ENCODE data around the gene ST8SIA1.
"Not testable (repeated sequence)": the region's sequence is repeated elsewhere in the genome, so short reads cannot be mapped to it uniquely, and the experiment has no call there.

The ST8SIA1 gene, protein sequence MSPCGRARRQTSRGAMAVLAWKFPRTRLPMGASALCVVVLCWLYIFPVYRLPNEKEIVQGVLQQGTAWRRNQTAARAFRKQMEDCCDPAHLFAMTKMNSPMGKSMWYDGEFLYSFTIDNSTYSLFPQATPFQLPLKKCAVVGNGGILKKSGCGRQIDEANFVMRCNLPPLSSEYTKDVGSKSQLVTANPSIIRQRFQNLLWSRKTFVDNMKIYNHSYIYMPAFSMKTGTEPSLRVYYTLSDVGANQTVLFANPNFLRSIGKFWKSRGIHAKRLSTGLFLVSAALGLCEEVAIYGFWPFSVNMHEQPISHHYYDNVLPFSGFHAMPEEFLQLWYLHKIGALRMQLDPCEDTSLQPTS

DNA sequence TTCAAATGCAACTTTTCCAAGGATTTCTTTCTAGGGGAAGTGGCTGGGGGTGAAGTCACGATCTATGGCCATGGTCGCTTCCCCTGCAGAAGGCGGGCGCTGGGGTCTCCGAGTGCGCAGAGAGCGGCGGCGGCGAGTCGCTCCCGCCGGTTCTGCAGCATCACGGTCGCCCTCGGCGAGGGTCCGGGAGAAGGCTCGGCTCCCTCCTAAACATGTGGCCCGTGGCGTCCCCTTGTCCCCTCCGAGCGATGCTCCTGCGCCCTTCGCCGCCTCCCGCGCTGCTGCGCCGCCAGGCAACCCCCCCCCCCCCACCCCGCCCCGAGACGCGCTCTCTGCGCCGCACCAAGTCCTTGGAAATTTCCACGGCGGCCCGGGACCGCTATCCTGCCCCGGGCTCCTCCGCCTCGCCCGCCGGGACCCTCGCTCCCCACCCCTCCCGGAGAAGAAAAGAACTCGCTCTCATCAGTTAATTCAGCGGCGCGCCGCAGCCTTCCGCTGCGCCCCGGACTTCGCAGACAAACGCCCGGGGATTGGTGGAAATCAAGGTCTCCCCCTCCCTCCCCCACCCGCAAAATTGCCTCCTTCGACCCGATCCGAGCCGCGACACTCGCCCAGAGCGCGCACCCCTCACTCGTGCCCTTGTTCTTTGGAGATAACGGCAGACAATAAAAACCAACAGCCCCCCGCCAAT lies at the start of gene ST8SIA1:
TSS of gene ST8SIA1 (minus strand) at position 298 of the 691 bp plus-strand sequence. CDS start 475 bp downstream, outside the sequence.
- no peak for DNase-seq (ENCODE audit: low read depth)

DNA sequence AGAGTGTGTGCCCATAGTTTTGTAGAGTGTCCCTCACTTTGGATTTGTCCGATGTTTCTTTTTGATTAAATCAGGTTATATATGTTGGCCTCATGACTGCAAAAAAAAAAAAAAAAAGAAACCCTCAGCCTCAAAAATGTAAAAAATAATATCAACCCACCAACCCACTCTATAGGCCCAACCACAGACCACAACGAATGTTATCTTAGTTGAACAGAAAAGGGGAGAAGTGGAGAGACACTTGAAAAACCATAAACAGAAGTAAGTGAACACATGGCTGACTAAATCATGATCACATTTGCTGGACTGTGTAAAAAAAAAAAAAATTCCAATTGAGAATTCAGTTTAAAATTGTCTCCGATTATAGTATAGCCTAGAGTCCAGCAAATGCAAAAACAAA lies 45.5 kb upstream of the ST8SIA1 start:
- DNase-seq (ENCODE audit: low read depth) = no peak

DNA sequence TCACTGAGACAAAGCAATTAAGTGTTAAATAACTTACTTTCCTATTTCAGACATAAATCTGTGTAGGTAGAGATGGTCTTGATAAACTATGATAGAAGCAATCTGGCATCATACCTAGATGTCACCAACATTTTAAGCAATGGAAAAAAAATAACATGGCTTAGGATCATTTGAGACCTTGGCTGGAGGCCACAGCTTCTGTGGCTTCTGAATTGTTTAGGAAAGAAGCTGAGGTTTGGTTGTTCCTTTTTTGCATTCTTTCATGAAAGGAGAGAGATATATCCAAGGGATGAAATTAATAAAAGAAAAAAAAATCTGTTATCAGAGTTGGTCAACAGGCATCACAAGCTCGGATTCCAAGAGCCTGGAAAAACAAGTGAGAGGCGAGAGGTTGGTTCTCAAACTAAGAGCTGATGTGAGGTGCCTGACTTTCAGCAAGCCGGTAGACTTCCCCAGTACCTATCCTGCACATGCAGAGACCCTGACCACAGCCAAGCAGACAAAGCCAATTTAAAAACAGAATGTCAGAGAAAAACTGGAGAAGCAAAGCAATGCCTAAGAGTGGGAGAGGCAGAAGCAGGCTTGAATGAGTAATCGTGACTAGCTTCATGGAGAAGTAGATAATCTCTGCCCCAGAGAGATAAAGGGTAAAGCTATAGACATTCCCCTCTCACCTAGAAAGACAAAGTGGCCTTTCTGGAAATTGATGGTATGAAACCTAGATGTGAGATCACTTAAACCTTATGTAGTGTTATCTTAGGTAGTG lies 43.4 kb upstream of the ST8SIA1 start:
- peak; percentile 31 for DNase-seq (ENCODE audit: low read depth)

DNA sequence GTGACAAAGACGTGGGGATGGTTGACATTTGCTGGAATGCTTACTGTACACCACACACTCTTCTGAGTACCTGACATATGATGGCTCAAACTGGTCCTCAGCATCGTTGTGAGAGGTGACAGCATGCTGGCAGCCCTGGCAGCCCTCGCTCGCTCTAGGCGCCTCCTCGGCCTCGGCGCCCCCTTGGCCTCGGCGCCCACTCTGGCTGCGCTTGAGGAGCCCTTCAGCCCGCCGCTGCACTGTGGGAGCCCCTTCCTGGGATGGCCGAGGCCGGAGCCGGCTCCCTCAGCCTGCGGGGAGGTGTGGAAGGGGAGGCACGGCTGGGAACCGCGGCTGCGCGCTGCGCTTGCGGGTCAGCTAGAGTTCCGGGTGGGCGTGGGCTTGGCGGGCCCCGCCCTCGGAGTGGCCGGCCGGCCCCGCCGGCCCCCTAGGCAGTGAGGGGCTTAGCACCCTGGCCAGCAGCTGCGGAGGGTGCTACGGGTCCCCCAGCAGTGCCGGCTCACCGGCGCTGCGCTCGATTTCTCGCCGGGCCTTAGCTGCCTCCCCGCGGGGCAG lies 42.2 kb upstream of the ST8SIA1 start:
- DNase-seq (ENCODE audit: low read depth) = not testable (repeated sequence)

DNA sequence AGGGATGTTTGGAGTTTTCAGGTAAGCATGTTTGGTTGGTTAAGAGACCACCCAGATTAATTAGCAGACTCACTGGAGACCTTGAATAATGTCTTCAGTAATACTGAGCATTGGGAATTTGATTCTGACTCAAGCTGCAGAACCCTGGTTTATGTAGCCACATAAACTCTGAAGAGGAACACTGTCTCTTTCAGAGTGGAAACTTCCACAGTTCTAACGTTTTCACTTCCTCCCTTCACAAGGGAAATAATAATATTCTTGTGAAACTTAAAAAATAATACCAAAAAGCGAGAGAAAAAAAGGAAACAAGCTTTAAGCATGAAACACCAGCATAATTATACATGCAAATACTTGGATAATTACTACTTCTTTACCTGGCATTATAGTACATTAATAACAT lies 40.0 kb upstream of the ST8SIA1 start:
- no peak for DNase-seq (ENCODE audit: low read depth)

DNA sequence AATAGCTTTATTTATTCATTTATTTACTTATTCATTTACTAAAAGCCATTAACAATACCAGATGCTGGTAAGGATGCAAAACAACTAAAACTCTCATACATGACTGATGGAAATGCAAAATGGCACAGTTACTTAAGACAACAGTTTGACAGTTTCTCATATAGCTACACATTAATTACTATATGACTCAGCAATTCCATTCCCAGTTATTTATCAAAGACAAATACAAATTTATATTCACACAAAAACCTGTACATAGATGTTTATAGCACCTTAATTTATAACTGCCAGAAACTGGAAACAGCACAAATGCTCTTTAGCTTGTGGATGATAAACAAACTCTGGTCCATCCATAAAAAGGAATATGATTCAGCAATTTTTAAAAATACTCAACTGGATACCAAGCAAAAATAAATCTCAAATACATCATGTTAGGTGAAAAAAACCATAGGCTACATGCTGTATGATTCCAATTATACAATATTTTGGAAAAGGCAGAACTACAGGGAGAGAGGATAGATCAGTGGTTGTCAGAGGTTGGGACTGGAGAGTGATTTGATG lies 37.9 kb upstream of the ST8SIA1 start:
- no peak for DNase-seq (ENCODE audit: low read depth)

DNA sequence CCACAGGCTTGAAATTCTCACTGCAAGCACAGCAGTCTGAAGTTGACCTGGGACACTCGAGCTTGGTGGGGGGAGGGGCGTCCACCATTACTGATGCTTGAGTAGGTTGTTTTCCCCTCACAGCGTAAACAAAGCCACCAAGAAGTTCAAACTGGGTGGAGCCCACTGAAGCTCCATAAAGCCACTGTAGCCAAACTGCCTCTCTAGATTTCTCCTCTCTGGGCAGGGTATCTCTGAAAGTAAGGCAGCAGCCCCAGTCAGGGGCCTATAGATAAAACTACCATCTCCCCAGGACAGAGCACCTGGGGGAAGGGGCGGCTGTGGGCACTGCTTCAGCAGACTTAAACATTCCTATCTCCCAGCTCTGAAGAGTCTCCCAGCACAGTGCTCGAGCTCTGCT lies 31.7 kb upstream of the ST8SIA1 start:
- DNase-seq (ENCODE audit: low read depth) = no peak

DNA sequence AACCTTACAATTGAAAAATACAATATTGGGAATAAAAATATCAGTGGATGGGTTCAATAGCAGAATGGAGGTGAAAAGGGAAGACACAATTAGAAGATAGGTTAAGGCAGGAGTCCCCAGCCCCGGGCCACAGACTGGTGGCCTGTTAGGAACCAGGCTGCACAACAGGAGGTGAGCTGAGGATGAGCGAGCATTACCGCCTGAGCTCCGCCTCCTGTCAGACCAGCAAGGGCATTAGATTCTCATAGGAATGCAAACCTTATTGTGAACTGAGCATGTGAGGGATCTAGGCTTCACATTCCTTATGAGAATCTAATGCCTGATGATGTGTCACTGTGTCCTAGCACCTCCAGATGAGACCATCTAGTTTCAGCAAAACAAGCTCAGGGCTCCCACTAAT lies 27.3 kb upstream of the ST8SIA1 start:
- no peak for DNase-seq (ENCODE audit: low read depth)

DNA sequence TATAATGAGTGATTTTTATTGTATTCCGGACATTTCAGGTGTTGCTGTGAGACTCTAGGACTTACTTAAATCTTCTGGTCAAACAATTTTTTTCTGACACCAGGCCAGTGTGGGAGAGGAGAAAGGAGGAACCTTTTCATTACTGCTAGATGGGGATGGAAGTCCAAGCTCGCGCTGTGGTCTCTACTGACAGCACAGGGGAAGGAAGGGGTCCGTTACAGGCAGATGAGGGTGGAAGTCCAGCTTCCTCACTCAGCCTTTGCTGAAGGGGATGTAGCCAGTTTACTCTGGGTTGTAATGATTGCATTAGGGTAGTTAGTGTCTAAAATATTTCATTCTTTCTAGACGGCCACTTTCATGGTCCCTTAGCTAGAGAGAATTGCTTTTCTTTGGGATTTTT lies 26.3 kb upstream of the ST8SIA1 start:
- no peak for DNase-seq (ENCODE audit: low read depth)

DNA sequence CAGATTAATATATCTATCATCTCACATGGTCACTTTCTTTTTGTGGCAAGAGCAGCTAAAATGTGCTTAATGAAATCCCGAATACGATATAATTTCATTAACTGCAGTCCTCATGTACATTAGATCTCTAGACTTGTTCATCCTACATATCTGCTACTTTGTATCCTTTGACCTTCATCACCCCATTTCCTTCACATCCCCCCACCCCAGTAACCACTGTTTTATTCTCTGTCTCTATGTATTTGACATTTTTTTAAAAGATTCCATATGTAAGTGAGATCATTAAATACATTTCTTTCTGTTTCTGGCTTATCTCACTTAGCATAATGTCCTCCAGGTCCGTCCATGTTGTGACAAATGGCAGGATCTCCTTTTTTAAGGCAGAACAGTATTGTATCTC lies 23.0 kb upstream of the ST8SIA1 start:
- no peak for DNase-seq (ENCODE audit: low read depth)

DNA sequence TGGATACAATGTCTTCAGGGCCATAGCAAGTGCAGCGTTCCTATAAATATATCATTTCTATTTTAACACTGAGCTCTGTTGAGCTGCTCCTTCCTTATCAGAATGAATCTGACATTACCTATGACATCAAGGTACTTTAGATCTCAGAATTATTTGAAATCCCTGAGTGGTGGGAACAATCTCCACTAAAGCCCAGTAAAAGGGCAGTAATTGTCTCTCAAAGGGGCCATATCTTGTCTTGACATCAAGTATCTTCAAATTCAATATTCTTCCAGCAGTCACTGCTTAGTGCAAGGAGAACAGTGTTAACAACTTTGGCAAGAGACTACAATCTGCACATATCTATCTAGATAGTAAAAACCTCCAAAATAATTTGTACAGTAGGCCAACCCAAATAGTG lies 21.7 kb upstream of the ST8SIA1 start:
- no peak for DNase-seq (ENCODE audit: low read depth)

DNA sequence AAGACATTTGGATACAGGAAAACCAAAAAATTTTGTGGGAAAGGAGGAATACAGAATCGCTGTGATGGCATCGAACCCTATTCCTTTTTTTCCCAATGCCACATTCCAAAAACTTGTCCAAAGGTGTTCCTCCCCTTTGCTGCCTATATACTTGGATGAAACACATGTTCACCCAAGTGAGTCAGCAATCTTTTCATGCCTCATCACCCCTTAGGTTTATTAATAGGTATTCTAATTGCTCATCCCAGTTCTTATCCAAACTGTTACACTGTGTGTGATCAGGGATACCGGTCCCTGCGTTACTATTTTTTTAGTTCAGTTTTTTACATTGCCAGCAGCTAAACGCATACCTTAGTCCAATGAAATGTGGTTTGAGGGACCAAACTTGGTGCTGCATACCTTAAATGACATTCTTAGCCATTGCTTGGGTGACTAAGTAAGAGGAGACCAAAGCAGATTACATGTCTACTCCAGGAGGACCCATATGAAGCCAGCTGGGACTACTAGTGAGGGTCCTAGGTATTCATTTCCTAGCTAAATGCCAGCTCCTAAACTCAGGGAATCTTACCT lies 20.6 kb upstream of the ST8SIA1 start:
- no peak for DNase-seq (ENCODE audit: low read depth)

DNA sequence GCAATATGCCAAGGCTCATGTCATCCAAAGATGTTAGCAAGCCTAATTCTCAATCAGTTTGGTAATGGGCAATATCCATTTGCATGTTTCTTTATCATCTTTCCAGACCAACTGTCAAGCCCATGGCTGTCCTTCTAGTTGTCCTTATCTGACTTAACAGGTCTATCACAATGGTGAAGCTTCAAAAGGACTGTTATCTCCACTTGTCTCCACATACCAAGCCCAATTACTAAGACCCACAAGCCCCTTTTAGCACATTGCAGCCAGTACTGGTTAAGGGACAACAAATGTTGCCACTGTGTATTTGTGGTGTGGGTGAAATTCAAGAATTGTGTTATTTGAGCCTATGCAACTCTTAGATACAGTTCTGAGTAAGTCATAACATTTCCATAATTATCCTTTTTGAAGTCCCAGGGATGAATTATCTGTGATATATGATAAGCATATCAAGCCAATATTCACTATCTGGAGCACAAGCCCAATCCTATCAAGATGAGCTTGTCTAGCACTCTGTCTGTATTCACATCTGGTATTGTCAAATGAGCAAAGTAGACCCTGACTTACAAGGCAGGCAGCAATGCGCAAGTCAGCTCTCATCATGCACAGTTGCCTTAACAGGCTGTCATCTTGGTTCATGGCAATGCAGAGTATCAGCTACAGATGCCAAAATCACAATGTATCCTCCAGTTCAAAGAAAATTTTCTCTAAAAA lies 19.3 kb upstream of the ST8SIA1 start:
- no peak for DNase-seq (ENCODE audit: low read depth)

DNA sequence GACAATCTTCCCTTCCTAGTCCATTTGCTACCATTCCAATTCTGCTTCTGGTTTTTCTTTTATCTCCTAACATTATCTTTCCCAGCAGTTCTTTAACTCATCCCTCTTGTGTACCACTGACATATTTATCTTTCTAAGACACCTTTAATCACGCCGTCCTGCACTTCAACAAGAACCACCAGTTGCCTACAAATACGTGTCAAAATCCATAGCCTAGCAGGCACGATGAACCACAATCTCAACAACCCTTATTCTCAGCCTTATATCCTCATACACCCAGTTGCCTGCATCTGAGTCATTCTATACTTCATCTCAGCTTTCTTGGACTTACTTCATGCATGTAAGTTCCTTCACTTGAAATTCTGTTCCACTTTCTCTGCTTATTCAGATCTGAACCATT lies 16.4 kb upstream of the ST8SIA1 start:
- no peak for DNase-seq (ENCODE audit: low read depth)

DNA sequence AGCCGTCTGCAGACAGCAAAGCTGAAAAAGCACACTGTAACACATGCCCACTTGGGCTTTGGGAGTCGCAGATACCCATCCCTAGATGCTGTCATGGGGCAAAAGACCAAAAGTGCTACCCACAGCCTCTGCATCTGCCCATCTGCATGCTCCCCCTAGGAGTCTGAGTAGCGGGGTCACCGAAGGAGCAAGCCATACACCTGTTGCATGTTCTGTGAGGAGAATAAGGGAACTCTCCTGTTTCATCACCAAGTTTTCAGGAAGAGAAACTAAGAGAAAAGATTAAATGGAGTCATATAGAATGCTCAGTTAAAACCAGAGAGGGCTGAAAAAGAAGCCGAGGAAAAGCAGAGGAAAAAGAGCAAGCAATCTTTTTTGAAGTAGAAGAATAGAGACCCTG lies 13.7 kb upstream of the ST8SIA1 start:
- no peak for DNase-seq (ENCODE audit: low read depth)

DNA sequence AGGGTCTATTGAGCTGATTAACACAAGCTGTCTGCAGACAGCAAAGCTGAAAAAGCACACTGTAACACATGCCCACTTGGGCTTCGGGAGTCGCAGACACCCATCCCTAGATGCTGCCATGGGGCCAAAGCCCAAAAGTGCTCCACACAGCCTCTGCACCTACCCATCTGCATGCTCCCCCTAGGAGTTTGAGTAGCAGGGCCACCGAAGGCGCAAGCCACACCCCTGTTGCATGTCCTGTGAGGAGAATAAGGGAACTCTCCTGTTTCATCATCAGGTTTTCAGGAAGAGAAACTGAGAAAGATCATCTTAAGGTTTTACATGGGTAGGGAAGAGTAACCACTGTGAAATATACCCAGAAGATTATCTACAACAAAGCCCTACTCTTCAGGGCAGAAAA lies 5.6 kb upstream of the ST8SIA1 start:
- DNase-seq (ENCODE audit: low read depth) = no peak

DNA sequence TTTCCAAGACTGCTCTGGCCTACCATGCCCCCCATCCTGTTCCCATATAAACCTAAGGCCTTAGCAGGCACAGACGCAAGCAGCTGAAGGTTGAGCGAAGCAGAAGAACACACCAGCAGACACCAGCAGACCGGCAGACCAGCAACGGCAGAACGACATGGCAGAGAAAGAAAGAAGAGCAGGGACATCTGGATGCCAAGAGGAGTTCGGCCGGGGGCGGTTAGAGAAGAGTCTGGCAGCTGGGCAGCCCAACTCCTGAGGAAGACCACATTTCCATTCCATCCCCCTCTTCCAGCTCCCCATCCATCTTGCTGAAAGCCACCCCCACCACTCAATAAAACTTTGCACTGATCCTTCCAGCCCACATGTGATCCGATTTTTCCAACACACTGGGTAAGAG lies 5.2 kb upstream of the ST8SIA1 start:
- DNase-seq (ENCODE audit: low read depth) = no peak

DNA sequence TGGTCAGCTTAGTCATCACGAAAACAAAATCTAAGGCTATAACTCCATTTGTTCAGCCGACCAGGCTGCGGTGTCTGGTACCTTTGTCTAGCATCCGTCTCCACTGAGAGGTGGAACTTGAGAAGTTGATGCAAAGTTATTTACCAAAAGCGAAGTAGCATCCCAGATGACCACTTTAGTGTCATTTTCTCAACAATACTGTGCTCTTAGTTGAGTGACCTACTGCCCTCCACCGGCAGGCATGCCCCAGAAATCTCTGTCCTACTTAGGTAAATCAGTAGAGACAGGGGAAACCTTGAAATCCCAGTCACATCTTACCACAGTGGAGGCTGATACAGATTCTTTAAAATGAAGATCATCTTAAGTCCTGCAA lies 1.3 kb upstream of the ST8SIA1 start:
- DNase-seq (ENCODE audit: low read depth) = no peak

DNA sequence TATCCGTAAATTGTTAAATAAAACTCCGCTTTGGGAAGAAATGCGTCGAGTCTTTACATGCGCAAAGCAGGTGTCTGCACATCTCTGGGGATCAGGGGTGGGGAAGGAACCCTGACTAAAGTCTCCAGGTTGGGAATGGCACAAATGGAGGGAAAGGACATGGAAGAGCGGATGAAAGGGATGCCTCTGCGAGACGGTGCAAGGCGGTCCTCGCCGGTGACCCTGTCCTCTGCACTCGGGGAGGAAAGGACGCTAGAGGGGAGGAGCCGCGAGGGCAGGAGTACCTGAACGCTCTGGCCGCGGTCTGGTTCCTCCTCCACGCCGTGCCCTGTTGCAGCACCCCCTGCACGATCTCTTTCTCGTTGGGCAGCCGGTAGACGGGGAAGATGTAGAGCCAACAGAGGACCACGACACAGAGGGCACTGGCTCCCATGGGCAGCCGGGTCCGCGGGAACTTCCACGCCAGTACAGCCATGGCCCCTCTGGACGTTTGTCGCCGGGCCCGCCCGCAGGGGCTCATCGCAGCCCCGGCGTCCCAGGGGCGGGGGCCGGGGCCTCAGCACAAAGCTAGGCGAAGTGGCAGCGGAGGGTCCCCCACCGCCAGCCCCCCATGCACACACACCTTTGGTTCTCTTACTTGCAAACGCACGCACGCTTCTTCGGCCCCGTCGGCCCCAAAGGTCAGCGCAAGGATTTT lies 646 bp downstream of the ST8SIA1 start:
- DNase-seq (ENCODE audit: low read depth) = no peak

DNA sequence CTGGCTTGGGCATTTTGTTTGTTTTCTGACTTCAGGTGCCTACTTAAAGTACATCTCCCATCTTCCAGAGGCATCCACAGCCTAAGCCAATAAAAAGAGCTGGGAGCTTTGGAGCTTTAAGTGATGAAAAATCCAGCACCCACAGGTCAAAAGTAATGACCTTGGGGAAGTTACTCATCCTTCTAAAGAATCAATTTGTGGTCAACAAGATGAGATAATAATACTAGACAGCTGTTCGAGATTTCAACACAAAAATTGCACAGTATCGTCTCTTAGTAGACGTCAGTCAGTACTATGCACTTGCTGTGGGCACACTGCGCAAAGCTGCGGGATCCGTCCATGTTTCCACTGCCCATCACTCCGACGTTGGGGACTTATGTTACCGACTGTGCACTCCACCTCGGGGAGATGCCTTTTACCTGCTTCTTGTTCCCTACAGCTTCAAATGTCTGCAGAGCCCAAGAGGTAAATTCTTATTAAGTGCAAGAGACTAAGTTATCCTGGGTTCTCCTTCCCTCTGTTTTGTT lies 1.3 kb downstream of the ST8SIA1 start:
- DNase-seq (ENCODE audit: low read depth) = peak; percentile 68

DNA sequence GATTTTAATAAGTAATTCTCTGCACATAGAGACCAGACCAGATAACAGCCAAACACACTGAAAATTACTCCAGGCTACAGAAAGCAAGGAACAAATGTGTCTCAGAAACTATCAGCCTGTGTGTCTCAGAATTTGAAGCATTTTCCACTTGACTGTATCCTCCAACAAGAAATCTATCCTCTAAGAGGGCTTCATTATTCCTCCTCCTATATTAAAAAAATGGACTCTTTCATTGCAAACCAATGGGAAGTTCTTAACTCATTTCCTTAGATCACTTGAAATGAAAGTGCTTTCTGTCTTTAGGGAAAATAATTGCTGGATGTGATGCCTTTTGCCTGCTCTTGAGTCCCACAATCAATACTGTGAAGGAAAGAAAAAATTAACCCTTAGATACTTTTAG lies 2.3 kb downstream of the ST8SIA1 start:
- DNase-seq (ENCODE audit: low read depth) = no peak

All from amniotic epithelial cell (primary cell).